Esophagus muscularis mucosa (tissue), 4 donors: ENCODE measurements around the gene UNC13A. TPM values are rescaled to one million over a fixed set of nuclear protein-coding genes. Genes with fewer than 3 reads are reported as not detected.

Experiments
- DNase-seq: peaks from one replicate; pipeline ENCODE4 v3.0.0-alpha.2; 2017; ENCODE audit errors: extremely low spot score
- H3K27ac ChIP-seq, 4 donors: fragments of 200-600 bp; sonication (generic); replicated peaks in 1 of 4; 1 replicate in 3 of 4; 2 replicates in 1 of 4; pipeline ENCODE4 v1.5.1; 2016 to 2019; ENCODE audit warnings: mild to moderate bottlenecking in 1 of 4
- H3K27me3 ChIP-seq, 4 donors: fragments of 200-600 bp; sonication (generic); one replicate each; pipeline versions ENCODE4 v1.5.1 to v1.6.0; 2016 to 2019
- H3K36me3 ChIP-seq, 4 donors: fragments of 200-600 bp; sonication (generic); one replicate each; pipeline ENCODE4 v1.5.1; 2016 to 2019
- H3K4me1 ChIP-seq, 4 donors: fragments of 200-600 bp; sonication (generic); one replicate each; pipeline ENCODE4 v1.5.1; 2016 to 2019
- H3K4me3 ChIP-seq, 4 donors: fragments of 200-600 bp; sonication (generic); 1 replicate in 2 of 4; 2 replicates in 2 of 4; pipeline ENCODE4 v1.5.1; 2016 to 2019; ENCODE audit warnings: mild to moderate bottlenecking in 4 of 4, moderate library complexity in 1 of 4
- H3K9me3 ChIP-seq, 4 donors: fragments of 200-600 bp; sonication (generic); 1 replicate in 3 of 4; 2 replicates in 1 of 4; pipeline ENCODE4 v1.5.1; 2016 to 2019
- CTCF ChIP-seq, 3 experiments: fragments of 200-600 bp in 2 of 3; fragments of 450-650 bp in 1 of 3; sonication (generic) in 2 of 3; IDR thresholded peaks; one replicate each; pipeline ENCODE4 v1.5.1; 2017 to 2019; ENCODE audit warnings: antibody characterized with exemption in 3 of 3, mild to moderate bottlenecking in 2 of 3, moderate library complexity in 1 of 3
- EP300 ChIP-seq: sonication (generic); formaldehyde crosslinking; IDR thresholded peaks from one replicate; pipeline ENCODE4 v1.6.1; 2017; ENCODE audit warnings: antibody characterized with exemption
- POLR2A ChIP-seq: fragments of 450-650 bp; IDR thresholded peaks from one replicate; pipeline ENCODE4 v1.6.1; 2017; ENCODE audit warnings: antibody characterized with exemption, moderate library complexity, mild to moderate bottlenecking, low read depth
- POLR2AphosphoS5 ChIP-seq, 2 donors: sonication (generic); formaldehyde crosslinking; IDR thresholded peaks; one replicate each; pipeline ENCODE4 v1.6.1; 2017; ENCODE audit warnings: antibody characterized with exemption in 2 of 2
- WGBS: methylation state at CpG from one replicate; pipeline ENCODE4 v1.1.5; 2018; 5-methylcytosine and 5-hydroxymethylcytosine counted together
- intact Hi-C: fragments of 100-400 bp; cut with DNase I; formaldehyde crosslinking; loops from one replicate; pipeline ENCODE4 v1.15.1; 2023
- total RNA-seq, 4 donors: library from RNA; depleted of rRNA; stranded (reverse); fragments of >200 nt; gene quantifications; one replicate each; pipeline versions ENCODE4 v1.1.0 to v1.2.1, GENCODE V29; 2016

Gene UNC13A
- total RNA-seq, 4 donors from 2014 or later, result under 0.01 to 0.23 (median 0.18) TPM

GRCh38 chr19:17725422-17726078 lies 37.4 kb upstream of the UNC13A start:
- H3K4me3 ChIP-seq, result no peak overlapping the region
- H3K4me1 ChIP-seq, result peaks cover 27 to 49% (median 32%) of the 10 kb centered on the region in 4 donors
- intact Hi-C loops, result no loop called here
- WGBS, result 90% methylated on average over 15 of the region's 21 CpGs
- H3K36me3 ChIP-seq, result peaks cover 52 to 79% (median 75%) of the 10 kb centered on the region in 4 donors
- no peaks in the 10 kb centered on the region for H3K9me3 ChIP-seq
- no peak overlapping the region for H3K27ac ChIP-seq
- no peaks in the 10 kb centered on the region for H3K27me3 ChIP-seq
- no peak for TF ChIP-seq POLR2A
- TF ChIP-seq CTCF (IDR thresholded peaks at IDR 0.05), result peak in 1 of 3 experiments; percentile 7
- no peak for TF ChIP-seq POLR2AphosphoS5 (IDR thresholded peaks at IDR 0.05)
- no peak for DNase-seq

GRCh38 chr19:17724655-17725054 lies 36.5 kb upstream of the UNC13A start:
- Histone ChIP-seq H3K4me1 (peaks cover 33 to 58% (median 38%) of the 10 kb centered on the region in 4 donors), H3K27me3 (no peaks in the 10 kb centered on the region), H3K9me3 (no peaks in the 10 kb centered on the region), H3K27ac (no peak overlapping the region), H3K36me3 (peaks cover 47 to 70% (median 67%) of the 10 kb centered on the region in 4 donors), H3K4me3 (no peak overlapping the region)
- intact Hi-C loops, result no loop called here
- WGBS, result 93% methylated on average over 3 of the region's 7 CpGs
- TF ChIP-seq POLR2A (no peak), POLR2AphosphoS5 (IDR thresholded peaks at IDR 0.05) (no peak), CTCF (IDR thresholded peaks at IDR 0.05) (no peak), EP300 (no peak)
- DNase-seq, result no peak

- Histone ChIP-seq H3K4me3 (no peak overlapping the region), H3K4me1 (peaks cover 41 to 59% (median 52%) of the 10 kb centered on the region in 4 donors), H3K36me3 (peaks cover 33 to 51% (median 48%) of the 10 kb centered on the region in 4 donors), H3K27me3 (no peaks in the 10 kb centered on the region), H3K27ac (no peak overlapping the region), H3K9me3 (no peaks in the 10 kb centered on the region)
- intact Hi-C loops, result no loop called here
- WGBS, result 84% methylated on average over 12 of the region's 12 CpGs
- no peak for DNase-seq
- no peak for TF ChIP-seq EP300
- no peak for TF ChIP-seq CTCF (IDR thresholded peaks at IDR 0.05)
- no peak for TF ChIP-seq POLR2AphosphoS5 (IDR thresholded peaks at IDR 0.05)
- no peak for TF ChIP-seq POLR2A
Observed at GRCh38 chr19:17722655-17723240, 34.6 kb upstream of the UNC13A start.

- H3K36me3 ChIP-seq, result peaks cover 23 to 42% (median 38%) of the 10 kb centered on the region in 4 donors
- TF ChIP-seq POLR2AphosphoS5 (IDR thresholded peaks at IDR 0.05) (peak in 1 of 2 donors; percentile 34), EP300 (no peak)
- intact Hi-C loops, result no loop called here
- 47% methylated on average over 5 of the region's 8 CpGs for WGBS
- no peaks in the 10 kb centered on the region for H3K27me3 ChIP-seq
- peaks cover 48 to 63% (median 60%) of the 10 kb centered on the region in 4 donors for H3K4me1 ChIP-seq
- no peaks in the 10 kb centered on the region for H3K9me3 ChIP-seq
- no peak for DNase-seq
- peak overlapping the region in 1 of 4 donors; percentile 83 for H3K4me3 ChIP-seq
- H3K27ac ChIP-seq, result peak overlapping the region in 1 of 4 donors; percentile 8
Observed at GRCh38 chr19:17721821-17722220, 33.7 kb upstream of the UNC13A start.

- peaks cover 49 to 67% (median 61%) of the 10 kb centered on the region in 4 donors for H3K4me1 ChIP-seq
- no peak overlapping the region for H3K27ac ChIP-seq
- H3K36me3 ChIP-seq, result peaks cover 17 to 35% (median 32%) of the 10 kb centered on the region in 4 donors
- TF ChIP-seq CTCF (IDR thresholded peaks at IDR 0.05) (no peak), POLR2AphosphoS5 (IDR thresholded peaks at IDR 0.05) (no peak), POLR2A (no peak), EP300 (no peak)
- H3K4me3 ChIP-seq, result peak overlapping the region; percentile 83 to 97 (median 88)
- H3K9me3 ChIP-seq, result no peaks in the 10 kb centered on the region
- WGBS, result 68% methylated on average over 12 of the region's 12 CpGs
- no peaks in the 10 kb centered on the region for H3K27me3 ChIP-seq
- intact Hi-C loops, result no loop called here
- no peak for DNase-seq
Observed at GRCh38 chr19:17721111-17721628, 33.0 kb upstream of the UNC13A start.
